HG02642 (cell line): Measurements from ENCODE around the gene SFXN3.
"Not testable (repeated sequence)": the region's sequence is repeated elsewhere in the genome, so short reads cannot be mapped to it uniquely, and the experiment has no call there.

Source experiments
- ATAC-seq: cut with Tn5 transposase; IDR thresholded peaks from one replicate; pipeline ENCODE4 v1.9.1; 2021; ENCODE audit warnings: mild to moderate bottlenecking; ENCODE audit not compliant: unreplicated experiment, poor library complexity

Gene SFXN3

GRCh38 chr10:101032637-101033224 lies 1.7 kb downstream of the SFXN3 start:
- ATAC-seq: peak; percentile 2

DNA sequence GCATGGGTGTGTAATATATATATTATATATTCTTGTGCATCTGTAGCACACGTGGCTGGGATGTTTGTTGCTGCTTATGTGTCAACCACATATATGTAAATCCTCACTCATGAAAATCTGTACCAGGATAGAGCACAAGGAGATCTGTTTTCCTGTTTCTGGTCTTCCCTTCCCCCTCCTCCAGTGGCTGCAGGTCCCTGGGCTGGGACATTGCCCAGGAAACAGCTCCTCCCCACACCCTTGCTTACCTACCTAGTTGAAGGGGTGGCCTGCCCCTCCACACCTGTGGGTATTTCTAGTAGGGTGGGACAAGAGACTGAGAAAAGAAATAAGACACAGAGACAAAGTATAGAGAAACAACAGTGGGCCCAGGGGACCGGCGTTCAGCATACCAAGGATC lies 2.2 kb downstream of the SFXN3 start:
- ATAC-seq: no peak

GRCh38 chr10:101034404-101034803 lies 3.4 kb downstream of the SFXN3 start:
- not testable (repeated sequence) for ATAC-seq

DNA sequence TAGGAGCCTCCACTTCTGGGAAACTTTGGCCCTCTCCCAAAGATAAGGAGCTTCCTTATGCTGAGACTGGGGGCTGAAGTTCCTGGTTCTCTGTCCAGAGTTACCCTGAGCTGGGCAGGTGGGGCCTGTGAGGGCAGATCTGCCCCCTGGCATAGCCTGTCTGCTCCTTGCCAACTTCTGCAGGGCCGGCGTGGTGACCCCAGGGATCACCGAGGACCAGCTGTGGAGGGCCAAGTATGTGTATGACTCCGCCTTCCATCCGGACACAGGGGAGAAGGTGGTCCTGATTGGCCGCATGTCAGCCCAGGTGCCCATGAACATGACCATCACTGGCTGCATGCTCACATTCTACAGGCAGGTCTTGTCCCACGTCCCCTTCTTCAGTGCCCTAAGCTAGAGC lies 4.3 kb downstream of the SFXN3 start:
- no peak for ATAC-seq

GRCh38 chr10:101035916-101036702 lies 5.1 kb downstream of the SFXN3 start:
- no peak for ATAC-seq

GRCh38 chr10:101036726-101037125 lies 5.7 kb downstream of the SFXN3 start:
- ATAC-seq: no peak

GRCh38 chr10:101038484-101038883 lies 7.5 kb downstream of the SFXN3 start:
- ATAC-seq: no peak

DNA sequence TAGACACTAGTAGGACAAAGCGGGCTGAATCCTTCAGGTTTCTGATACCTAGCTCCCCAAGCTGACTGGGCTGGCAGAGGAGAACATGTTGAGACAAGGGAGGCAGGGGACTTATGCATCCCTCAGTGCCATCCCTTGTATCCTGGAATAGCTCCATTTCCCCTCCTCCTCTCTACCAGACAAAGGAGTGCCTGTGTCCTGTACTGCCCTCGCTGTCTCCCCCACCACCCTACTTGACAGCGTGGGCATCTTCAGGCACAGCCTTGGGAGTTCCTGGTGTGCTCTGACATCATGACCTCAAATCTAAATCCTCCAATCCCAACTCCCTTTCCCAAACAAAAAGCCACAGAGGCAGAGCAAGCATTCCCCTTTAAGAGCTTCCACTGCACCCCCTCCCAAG lies 9.0 kb downstream of the SFXN3 start:
- no peak for ATAC-seq

GRCh38 chr10:101040851-101041250 lies 9.8 kb downstream of the SFXN3 start:
- ATAC-seq: no peak

DNA sequence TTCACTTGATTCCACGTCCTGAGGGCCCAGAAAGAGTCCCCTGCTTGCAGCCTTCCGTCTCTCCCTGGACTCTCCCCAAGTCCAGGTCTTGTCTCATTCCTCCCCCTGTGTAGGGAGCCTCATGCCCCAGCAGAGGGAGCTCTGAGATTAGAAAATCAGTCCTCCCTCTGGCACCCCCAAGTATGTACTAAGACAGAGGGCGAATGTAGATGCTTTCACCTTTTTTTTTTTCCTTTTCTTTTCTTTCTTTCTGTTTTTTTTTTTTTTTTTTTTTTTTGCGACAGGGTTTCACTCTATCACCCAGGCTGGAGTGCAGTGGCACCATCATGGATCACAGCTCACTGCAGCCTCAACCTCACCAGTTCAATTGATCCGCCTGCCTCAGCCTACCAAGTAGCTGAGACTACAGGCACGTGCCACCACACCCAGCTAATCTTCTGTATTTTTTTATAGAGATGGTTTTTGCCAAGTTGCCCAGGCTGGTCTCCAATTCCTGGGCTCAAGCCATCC lies 10.3 kb downstream of the SFXN3 start:
- peak; percentile 53 for ATAC-seq

DNA sequence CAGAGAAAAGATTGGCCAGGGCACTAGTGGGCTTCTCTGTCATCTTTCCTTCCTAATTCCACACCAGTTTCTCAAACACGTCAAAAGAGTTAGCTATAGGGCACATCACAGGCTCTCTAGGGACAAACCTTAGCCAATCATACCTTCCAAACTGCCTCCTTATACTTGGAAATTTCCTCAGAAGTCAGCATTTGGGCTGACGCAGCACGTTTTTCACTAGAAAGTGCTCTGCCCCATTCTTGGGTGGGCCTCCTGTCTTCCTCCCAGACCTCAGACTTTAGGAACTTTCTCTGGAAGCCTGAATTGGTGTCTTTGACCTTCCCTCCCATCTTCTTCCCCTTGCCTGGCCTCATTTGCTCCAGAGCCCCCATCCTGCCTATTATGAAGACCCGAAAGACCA lies 11.1 kb downstream of the SFXN3 start:
- ATAC-seq: no peak

GRCh38 chr10:101042667-101043362 lies 11.8 kb downstream of the SFXN3 start:
- ATAC-seq: peak; percentile 95

DNA sequence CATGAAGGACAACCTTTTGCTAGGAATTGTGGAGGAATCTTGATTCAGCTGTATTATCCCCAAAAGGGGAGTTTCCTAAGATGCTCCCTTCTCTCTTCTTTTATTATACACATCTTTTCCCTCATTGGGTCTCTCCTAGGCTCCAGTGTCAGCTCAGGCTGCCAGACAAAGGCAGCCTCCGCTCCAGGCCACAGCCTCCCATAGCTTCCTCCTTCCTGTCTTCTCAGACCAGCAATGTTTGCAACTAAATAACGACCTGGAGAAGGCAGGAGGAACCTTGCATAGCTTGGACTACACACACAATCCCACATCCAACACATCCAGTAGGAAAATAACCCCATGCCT lies 12.3 kb downstream of the SFXN3 start:
- ATAC-seq: no peak

DNA sequence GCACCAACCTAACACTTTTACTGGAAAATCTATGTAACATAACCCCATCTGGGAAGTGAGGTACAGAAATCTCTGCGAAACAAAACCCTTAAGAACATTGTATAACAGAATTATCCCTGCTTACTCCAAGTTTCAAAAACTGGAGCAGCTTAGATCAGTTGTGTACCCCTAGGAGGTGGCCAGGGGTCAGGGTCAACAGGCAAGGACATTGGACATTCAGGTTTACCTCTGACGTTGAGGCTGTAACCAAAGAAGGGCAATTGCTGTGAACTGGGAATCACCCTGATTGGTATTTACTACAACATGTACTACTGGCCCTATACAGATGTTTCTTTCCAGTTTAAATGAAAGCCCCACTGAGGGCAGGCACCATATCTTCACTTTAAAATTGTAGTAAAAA lies 13.1 kb downstream of the SFXN3 start:
- ATAC-seq: no peak

DNA sequence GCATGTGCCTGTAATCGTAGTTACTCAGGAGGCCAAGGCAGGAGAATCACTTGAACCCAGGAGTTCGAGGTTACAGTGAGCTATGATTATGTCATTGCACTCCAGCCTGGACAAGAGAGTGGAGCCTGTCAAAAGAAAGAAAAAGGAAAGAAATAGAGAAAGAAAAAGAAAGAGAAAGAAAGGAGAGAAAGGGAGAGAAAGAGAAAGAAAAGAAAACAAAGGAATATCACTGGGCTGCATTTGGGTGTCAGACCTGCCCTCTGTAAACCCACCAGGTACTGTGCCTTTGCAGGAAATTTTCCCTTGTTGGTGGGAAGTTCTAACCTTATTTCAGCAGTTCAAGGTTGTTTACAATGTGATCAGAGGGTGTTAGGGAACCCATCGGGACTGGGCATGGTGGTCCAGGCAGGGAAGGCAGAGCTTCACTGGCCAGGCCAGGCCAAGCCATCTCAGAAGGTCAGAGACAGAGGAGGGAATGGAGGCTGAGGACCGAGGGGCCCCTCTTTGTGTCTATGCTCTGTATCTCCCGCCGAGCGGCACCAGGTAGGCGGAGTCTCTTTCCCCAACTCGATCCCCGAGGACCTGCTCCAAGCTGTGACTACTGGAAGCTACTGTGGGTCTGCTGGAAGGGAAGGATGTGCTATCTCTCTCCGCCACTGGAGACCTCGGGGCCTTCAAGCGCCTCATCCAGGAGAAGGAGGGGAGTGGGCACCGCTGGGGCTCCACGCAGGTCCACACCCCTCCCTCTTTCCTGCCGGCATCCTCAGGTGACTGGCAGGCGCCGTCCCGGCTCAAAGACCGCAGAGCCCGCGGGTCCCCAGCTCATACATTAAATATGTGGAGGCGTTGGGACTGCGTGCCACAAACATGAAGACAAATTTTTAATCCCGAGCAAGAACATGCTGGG lies 15.6 kb downstream of the SFXN3 start:
- no peak for ATAC-seq

- no peak for ATAC-seq
Measured at GRCh38 chr10:101047268-101047667, 16.2 kb downstream of the SFXN3 start.

DNA sequence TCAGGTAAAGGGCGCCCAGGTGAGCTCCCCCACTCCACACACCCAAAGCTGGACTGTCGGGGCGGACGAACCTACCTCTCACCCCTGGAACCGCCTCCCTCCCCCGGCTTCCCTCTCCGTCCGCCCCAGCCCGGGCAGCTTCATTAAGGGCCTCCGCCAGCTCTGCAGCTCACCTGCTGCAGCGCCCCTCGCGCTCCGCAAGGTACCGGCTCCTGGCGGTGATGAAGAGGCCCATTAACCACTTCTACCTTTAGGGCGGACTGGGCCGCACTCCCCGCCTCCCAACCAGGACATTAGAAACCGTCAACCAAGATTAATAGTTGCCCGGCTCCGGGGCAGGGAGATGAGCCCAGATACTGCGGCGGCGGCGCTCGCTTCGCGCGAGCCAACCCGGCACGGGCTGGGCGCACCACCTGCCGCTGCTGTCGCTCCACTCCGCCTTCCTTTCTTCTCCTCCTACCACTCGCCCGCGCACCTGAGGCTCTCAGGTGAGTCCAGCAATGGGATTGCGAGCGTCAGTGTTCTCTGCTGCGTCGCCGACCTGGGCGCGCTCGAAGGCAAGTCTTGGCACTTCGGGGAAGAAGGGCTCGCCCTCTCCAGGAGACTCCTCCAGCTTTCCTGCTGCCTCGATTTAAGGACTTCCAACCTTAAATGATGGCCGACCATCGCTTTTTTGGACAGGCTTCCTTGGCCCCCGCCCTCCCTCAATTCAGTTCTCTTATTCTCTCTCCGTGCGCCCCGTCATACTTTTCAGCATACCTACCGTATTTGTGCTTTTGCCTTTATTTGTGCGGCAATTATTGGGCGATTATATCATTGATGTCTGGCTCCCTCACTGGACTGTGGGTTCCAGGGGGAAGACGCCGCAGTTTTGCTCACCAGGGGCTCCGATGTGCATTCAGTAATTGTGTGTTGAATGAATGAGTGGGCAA lies 17.2 kb downstream of the SFXN3 start:
- no peak for ATAC-seq

- peak; percentile 68 for ATAC-seq
Measured at GRCh38 chr10:101050208-101051069, 19.4 kb downstream of the SFXN3 start.
